ENCODE data around the gene GALNT16. TPM values are rescaled to one million over a fixed set of nuclear protein-coding genes. Genes with fewer than 3 reads are reported as not detected.
A peak's percentile ranks its signal among the peaks of the same experiment; 100 is the strongest.

The GALNT16 gene
- total RNA-seq, 1 donor from 2014 or later = not detected

DNA sequence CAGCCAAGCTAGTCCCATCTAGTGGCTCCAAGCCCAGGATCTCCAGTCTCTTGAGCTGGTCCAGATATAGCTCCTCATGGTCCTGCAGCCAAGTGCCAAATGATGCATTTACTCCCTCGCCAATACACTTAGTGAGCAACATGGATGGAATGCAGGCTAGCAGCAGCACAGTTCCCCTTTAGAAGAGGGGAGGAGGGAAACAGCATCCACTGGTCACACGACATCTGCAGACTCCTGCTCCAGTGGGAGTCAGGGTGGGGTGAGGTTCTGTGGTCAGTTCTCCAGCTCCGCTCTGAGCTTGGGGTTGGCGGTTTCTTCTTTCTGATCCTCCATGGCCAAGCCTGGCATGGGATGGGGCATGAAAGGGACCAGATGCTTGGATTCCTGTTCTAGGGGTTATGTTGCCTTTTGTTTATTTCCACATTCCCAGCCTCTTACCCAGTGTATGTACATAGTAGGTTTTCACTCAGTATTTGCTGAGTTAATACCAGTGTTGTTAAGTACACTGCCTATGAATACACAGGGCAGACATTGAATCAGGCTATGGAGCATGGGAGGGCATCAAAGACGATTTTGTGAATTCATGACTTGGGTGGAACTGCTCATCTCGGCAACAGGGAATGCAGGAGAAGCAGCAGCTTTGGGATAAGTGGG is 57.3 kb downstream of the GALNT16 start:
- H3K36me3 ChIP-seq (ENCODE audit: control insufficient read depth, insufficient read depth, low read length) = no peaks in the 10 kb centered on the region
- TF ChIP-seq, protein P1, sequence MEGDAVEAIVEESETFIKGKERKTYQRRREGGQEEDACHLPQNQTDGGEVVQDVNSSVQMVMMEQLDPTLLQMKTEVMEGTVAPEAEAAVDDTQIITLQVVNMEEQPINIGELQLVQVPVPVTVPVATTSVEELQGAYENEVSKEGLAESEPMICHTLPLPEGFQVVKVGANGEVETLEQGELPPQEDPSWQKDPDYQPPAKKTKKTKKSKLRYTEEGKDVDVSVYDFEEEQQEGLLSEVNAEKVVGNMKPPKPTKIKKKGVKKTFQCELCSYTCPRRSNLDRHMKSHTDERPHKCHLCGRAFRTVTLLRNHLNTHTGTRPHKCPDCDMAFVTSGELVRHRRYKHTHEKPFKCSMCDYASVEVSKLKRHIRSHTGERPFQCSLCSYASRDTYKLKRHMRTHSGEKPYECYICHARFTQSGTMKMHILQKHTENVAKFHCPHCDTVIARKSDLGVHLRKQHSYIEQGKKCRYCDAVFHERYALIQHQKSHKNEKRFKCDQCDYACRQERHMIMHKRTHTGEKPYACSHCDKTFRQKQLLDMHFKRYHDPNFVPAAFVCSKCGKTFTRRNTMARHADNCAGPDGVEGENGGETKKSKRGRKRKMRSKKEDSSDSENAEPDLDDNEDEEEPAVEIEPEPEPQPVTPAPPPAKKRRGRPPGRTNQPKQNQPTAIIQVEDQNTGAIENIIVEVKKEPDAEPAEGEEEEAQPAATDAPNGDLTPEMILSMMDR (IDR thresholded peaks at IDR 0.05; ENCODE audit: insufficient read depth, low read length, severe bottlenecking) = no peak
- DNase-seq (ENCODE audit: low read depth) (peak; percentile 73), FAIRE-seq (peak; percentile 93)
- H3K4me3 ChIP-seq (ENCODE audit: low read depth, low read length) = no peak overlapping the region
- peaks cover 2% of the 10 kb centered on the region for H3K27me3 ChIP-seq (ENCODE audit: control insufficient read depth, insufficient read depth, low read length)

GRCh38 chr14:69317780-69318179 is 57.8 kb downstream of the GALNT16 start:
- TF ChIP-seq, protein P1 (IDR thresholded peaks at IDR 0.05; ENCODE audit: insufficient read depth, low read length, severe bottlenecking) = no peak
- Histone ChIP-seq H3K4me3 (ENCODE audit: low read depth, low read length) (no peak overlapping the region), H3K36me3 (ENCODE audit: control insufficient read depth, insufficient read depth, low read length) (no peaks in the 10 kb centered on the region), H3K27me3 (ENCODE audit: control insufficient read depth, insufficient read depth, low read length) (peaks cover 2% of the 10 kb centered on the region)
- DNase-seq (ENCODE audit: low read depth) (no peak), FAIRE-seq (peak; percentile 55)

DNA sequence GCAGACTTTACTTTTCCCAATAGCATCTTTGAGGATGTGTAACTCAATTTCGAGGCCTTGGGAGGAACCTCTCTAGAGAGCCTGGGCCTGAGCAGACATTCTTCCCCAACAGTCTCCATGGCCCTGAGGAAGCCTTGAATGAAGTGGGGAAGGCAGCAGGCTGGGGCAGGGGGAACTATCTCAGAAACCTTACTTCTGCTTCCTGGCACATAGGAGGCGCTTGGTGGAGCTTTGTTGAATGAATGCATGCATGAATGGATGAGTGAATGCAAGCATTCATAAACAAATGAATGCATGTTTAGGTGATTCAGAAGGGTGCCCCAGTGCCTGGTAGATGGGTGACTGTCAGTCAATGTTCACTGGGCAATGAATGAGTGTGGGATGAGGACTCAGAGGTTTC is 58.3 kb downstream of the GALNT16 start:
- no peak overlapping the region for H3K4me3 ChIP-seq (ENCODE audit: low read depth, low read length)
- FAIRE-seq (no peak), DNase-seq (ENCODE audit: low read depth) (no peak)
- TF ChIP-seq, protein P1 (IDR thresholded peaks at IDR 0.05; ENCODE audit: insufficient read depth, low read length, severe bottlenecking) = no peak
- no peaks in the 10 kb centered on the region for H3K27me3 ChIP-seq (ENCODE audit: control insufficient read depth, insufficient read depth, low read length)
- no peaks in the 10 kb centered on the region for H3K36me3 ChIP-seq (ENCODE audit: control insufficient read depth, insufficient read depth, low read length)

- H3K27me3 ChIP-seq (ENCODE audit: control insufficient read depth, insufficient read depth, low read length) = no peaks in the 10 kb centered on the region
- H3K4me3 ChIP-seq (ENCODE audit: low read depth, low read length) = no peak overlapping the region
- no peaks in the 10 kb centered on the region for H3K36me3 ChIP-seq (ENCODE audit: control insufficient read depth, insufficient read depth, low read length)
- DNase-seq (ENCODE audit: low read depth) (no peak), FAIRE-seq (no peak)
- TF ChIP-seq, protein P1 (IDR thresholded peaks at IDR 0.05; ENCODE audit: insufficient read depth, low read length, severe bottlenecking) = no peak
Measured at GRCh38 chr14:69318901-69319475, 59.0 kb downstream of the GALNT16 start.

- FAIRE-seq = peak; percentile 40
- DNase-seq (ENCODE audit: low read depth) = no peak
- TF ChIP-seq, protein P1 (IDR thresholded peaks at IDR 0.05; ENCODE audit: insufficient read depth, low read length, severe bottlenecking) = no peak
Measured at GRCh38 chr14:69319911-69320310, 60.0 kb downstream of the GALNT16 start.

More at GRCh38 chr14:69319911-69320310, 60.0 kb downstream of the GALNT16 start:
- Histone ChIP-seq H3K27me3 (ENCODE audit: control insufficient read depth, insufficient read depth, low read length) (no peaks in the 10 kb centered on the region), H3K4me3 (ENCODE audit: low read depth, low read length) (no peak overlapping the region), H3K36me3 (ENCODE audit: control insufficient read depth, insufficient read depth, low read length) (no peaks in the 10 kb centered on the region)
